Measurements from ENCODE around the gene ACAA2. TPM values are rescaled to one million over a fixed set of nuclear protein-coding genes. Genes with fewer than 3 reads are reported as not detected.

Gene ACAA2
- total and polyA plus RNA-seq, 10 of the 15 experiments (the other 5 are each of a cell fraction or from before 2014, with no cell fraction given), result 43.1 to 134 (median 64.6) TPM

- 15% methylated on average over 3 of the region's 3 CpGs for WGBS (ENCODE audit: insufficient coverage, insufficient replicate concordance, low lambda C conversion rate, missing lambda C conversion rate)
- CTCF ChIA-PET, result interaction anchor here (1.3 to 10.0 kb wide), 2 partner anchors 344 to 359 kb away, joined by 3 to 177 read pairs; no protein-coding TSS in a partner anchor
- intact Hi-C loops (cut with micrococcal nuclease; ENCODE audit: unreplicated experiment) (loop anchor here (5.0 kb wide), 2 partner anchors 67 to 1177 kb away; no protein-coding TSS in a partner anchor), in situ Hi-C loops (cut with MboI) (loop anchor here (5.0 kb wide), 3 partner anchors 297 to 1177 kb away; no protein-coding TSS in a partner anchor)
- Histone ChIP-seq H3K36me3 (ENCODE audit: control insufficient read depth in 2 of 2, insufficient read depth in 2 of 2, low read length in 1 of 2) (no peaks in the 10 kb centered on the region), H3K4me3 (no peak overlapping the region), H3K4me2 (ENCODE audit: control insufficient read depth, insufficient read depth) (no peak overlapping the region), H3K27me3 (replicated peaks in 1 of 2; ENCODE audit: control insufficient read depth in 2 of 2, insufficient read depth in 2 of 2, low read length in 1 of 2) (peaks cover 0 to 3% of the 10 kb centered on the region in 2 experiments; a peak in 1 of 4 replicates), H4K20me1 (ENCODE audit: control insufficient read depth, insufficient read depth) (no peaks in the 10 kb centered on the region), H3K9me3 (replicated peaks; ENCODE audit: control insufficient read depth, insufficient read depth, low read length) (no peaks in the 10 kb centered on the region), H3K4me1 (ENCODE audit: control insufficient read depth, insufficient read depth, low read length) (no peaks in the 10 kb centered on the region), H2AFZ (ENCODE audit: control insufficient read depth, low read depth, low read length) (no peak overlapping the region), H3K79me2 (ENCODE audit: control insufficient read depth, insufficient read depth, low read length) (no peaks in the 10 kb centered on the region), H3K27ac (ENCODE audit: control insufficient read depth, insufficient read depth) (no peak overlapping the region), H3K9ac (ENCODE audit: control insufficient read depth, insufficient read depth, low read length) (no peak overlapping the region)
- no peak for ATAC-seq
- RAD21 ChIA-PET (ENCODE audit: unreplicated experiment), result no interaction called here
- POLR2A ChIA-PET, result no interaction called here
- TF ChIP-seq CHD4 (IDR thresholded peaks at IDR 0.05) (no peak), HDAC2 (IDR thresholded peaks at IDR 0.05) (no peak), POLR2A (IDR thresholded peaks at IDR 0.05; ENCODE audit: low read depth, low read length) (no peak), CREM (IDR thresholded peaks at IDR 0.05; ENCODE audit: low read depth) (no peak), RUNX3 (IDR thresholded peaks at IDR 0.05; ENCODE audit: low read length) (no peak), SMAD1 (IDR thresholded peaks at IDR 0.05; ENCODE audit: low read depth, partially characterized antibody) (no peak), SPI1 (IDR thresholded peaks at IDR 0.05; ENCODE audit: borderline replicate concordance, insufficient read depth, low read depth, low read length) (no peak)
- TF ChIP-seq, protein P1, sequence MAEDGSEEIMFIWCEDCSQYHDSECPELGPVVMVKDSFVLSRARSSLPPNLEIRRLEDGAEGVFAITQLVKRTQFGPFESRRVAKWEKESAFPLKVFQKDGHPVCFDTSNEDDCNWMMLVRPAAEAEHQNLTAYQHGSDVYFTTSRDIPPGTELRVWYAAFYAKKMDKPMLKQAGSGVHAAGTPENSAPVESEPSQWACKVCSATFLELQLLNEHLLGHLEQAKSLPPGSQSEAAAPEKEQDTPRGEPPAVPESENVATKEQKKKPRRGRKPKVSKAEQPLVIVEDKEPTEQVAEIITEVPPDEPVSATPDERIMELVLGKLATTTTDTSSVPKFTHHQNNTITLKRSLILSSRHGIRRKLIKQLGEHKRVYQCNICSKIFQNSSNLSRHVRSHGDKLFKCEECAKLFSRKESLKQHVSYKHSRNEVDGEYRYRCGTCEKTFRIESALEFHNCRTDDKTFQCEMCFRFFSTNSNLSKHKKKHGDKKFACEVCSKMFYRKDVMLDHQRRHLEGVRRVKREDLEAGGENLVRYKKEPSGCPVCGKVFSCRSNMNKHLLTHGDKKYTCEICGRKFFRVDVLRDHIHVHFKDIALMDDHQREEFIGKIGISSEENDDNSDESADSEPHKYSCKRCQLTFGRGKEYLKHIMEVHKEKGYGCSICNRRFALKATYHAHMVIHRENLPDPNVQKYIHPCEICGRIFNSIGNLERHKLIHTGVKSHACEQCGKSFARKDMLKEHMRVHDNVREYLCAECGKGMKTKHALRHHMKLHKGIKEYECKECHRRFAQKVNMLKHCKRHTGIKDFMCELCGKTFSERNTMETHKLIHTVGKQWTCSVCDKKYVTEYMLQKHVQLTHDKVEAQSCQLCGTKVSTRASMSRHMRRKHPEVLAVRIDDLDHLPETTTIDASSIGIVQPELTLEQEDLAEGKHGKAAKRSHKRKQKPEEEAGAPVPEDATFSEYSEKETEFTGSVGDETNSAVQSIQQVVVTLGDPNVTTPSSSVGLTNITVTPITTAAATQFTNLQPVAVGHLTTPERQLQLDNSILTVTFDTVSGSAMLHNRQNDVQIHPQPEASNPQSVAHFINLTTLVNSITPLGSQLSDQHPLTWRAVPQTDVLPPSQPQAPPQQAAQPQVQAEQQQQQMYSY (CRISPR knock-in tag; IDR thresholded peaks at IDR 0.05), result no peak
- no peak for DNase-seq (ENCODE audit: low read depth, low spot score)
- no TSS peak for BruUV-seq (replicated peaks)
- SMC1A ChIA-PET (ENCODE audit: uncharacterized antibody, unreplicated experiment), result interaction anchor here (0.9 to 8.7 kb wide), 3 partner anchors 66 to 344 kb away, joined by 3 to 63 read pairs (median 4); no protein-coding TSS in a partner anchor
- FAIRE-seq, result no peak
These were observed 41.3 kb upstream of the ACAA2 start for GRCh38 chr18:49854681-49855080.
